Measurements from ENCODE around the gene EP300. TPM values are rescaled to one million over a fixed set of nuclear protein-coding genes. Genes with fewer than 3 reads are reported as not detected.
A peak's percentile ranks its signal among the peaks of the same experiment; 100 is the strongest.
"Not testable (repeated sequence)": the region's sequence is repeated elsewhere in the genome, so short reads cannot be mapped to it uniquely, and the experiment has no call there.

EP300 gene
- total RNA-seq, 4 donors from 2014 or later = 72.9 to 163 (median 120) TPM

DNA sequence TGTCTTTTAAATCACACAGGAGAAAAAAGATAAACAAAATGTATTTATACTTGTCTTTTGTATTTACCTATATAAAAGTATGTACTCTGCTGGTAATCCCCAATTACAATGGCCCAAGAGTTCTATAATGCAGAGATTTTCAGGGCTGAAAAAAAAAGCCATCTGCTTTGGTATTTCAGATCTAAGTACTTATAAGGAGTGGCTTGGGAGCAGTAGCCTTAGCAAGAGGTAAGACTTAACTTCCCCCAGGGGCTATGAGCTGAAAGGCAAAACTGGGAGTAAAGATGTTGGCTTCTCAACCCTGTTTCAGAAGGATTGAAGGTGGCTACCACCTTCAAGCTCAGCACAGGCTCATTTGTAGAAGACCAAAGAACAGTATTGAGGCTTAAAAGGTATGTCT is 35.3 kb upstream of the EP300 start:
- no peak overlapping the region for H3K4me3 ChIP-seq (replicated peaks in 1 of 3)
- DNase-seq = no peak
- no peak overlapping the region for H3K27ac ChIP-seq
- TF ChIP-seq POLR2A (IDR thresholded peaks at IDR 0.05) = no peak
- TF ChIP-seq, protein P1, sequence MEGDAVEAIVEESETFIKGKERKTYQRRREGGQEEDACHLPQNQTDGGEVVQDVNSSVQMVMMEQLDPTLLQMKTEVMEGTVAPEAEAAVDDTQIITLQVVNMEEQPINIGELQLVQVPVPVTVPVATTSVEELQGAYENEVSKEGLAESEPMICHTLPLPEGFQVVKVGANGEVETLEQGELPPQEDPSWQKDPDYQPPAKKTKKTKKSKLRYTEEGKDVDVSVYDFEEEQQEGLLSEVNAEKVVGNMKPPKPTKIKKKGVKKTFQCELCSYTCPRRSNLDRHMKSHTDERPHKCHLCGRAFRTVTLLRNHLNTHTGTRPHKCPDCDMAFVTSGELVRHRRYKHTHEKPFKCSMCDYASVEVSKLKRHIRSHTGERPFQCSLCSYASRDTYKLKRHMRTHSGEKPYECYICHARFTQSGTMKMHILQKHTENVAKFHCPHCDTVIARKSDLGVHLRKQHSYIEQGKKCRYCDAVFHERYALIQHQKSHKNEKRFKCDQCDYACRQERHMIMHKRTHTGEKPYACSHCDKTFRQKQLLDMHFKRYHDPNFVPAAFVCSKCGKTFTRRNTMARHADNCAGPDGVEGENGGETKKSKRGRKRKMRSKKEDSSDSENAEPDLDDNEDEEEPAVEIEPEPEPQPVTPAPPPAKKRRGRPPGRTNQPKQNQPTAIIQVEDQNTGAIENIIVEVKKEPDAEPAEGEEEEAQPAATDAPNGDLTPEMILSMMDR (IDR thresholded peaks at IDR 0.05) = no peak
- H3K36me3 ChIP-seq = no peaks in the 10 kb centered on the region
- H3K9me3 ChIP-seq = no peaks in the 10 kb centered on the region
- no peaks in the 10 kb centered on the region for H3K27me3 ChIP-seq
- intact Hi-C loops (cut with DNase I) = no loop called here
- H3K4me1 ChIP-seq = peaks cover 14 to 22% of the 10 kb centered on the region in 2 donors

GRCh38 chr22:41062146-41062545 is 30.2 kb upstream of the EP300 start:
- intact Hi-C loops (cut with DNase I) = no loop called here
- Histone ChIP-seq H3K27ac (no peak overlapping the region), H3K9me3 (no peaks in the 10 kb centered on the region), H3K4me3 (replicated peaks in 1 of 3) (no peak overlapping the region), H3K4me1 (no peaks in the 10 kb centered on the region), H3K27me3 (no peaks in the 10 kb centered on the region), H3K36me3 (no peaks in the 10 kb centered on the region)
- no peak for TF ChIP-seq POLR2A (IDR thresholded peaks at IDR 0.05)
- TF ChIP-seq, protein P1 (IDR thresholded peaks at IDR 0.05) = no peak
- DNase-seq = no peak
- WGBS, 2 donors = 74 to 76% methylated on average over 6 of the region's 6 CpGs

GRCh38 chr22:41064326-41064725 is 28.1 kb upstream of the EP300 start:
- H3K36me3 ChIP-seq; intact Hi-C loops (cut with DNase I); DNase-seq; H3K9me3 ChIP-seq; H3K27me3 ChIP-seq; H3K4me3 ChIP-seq (replicated peaks in 1 of 3); H3K4me1 ChIP-seq; H3K27ac ChIP-seq: not testable (repeated sequence)
- 92 to 95% methylated on average over 14 to 15 of the region's 15 CpGs for WGBS, 2 donors

DNA sequence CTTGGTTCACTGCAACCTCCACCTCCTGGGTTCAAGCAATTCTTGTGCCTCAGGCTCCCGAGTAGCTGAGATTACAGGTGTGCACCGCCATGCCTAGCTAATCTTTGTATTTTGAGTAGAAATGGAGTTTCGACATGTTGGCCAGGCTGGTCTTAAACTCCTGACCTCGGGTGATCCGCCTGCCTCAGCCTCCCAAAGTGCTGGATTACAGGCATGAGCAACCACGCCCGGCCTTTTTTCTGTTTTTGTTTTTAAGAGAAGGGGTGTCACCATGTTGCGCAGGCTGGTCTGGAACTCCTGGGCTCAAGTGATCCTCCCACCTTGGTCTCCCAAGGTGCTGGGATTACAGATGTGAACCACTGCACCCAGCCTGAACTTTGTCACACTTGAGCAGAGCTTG is 26.1 kb upstream of the EP300 start:
- H3K9me3 ChIP-seq; H3K4me1 ChIP-seq; H3K27ac ChIP-seq; intact Hi-C loops (cut with DNase I); H3K36me3 ChIP-seq; H3K27me3 ChIP-seq; DNase-seq; H3K4me3 ChIP-seq (replicated peaks in 1 of 3): not testable (repeated sequence)
- 87 to 90% methylated on average over 8 of the region's 8 CpGs for WGBS, 2 donors

GRCh38 chr22:41067968-41068367 is 24.4 kb upstream of the EP300 start:
- H3K27ac ChIP-seq; intact Hi-C loops (cut with DNase I); DNase-seq; H3K36me3 ChIP-seq; H3K9me3 ChIP-seq; H3K4me3 ChIP-seq (replicated peaks in 1 of 3); H3K27me3 ChIP-seq: not testable (repeated sequence)
- peaks cover 9 to 14% of the 10 kb centered on the region in 2 donors for H3K4me1 ChIP-seq
- WGBS, 2 donors = 93 to 96% methylated on average over 10 of the region's 10 CpGs

GRCh38 chr22:41070665-41071331 is 21.6 kb upstream of the EP300 start:
- WGBS, 2 donors = 39 to 43% methylated on average over 14 of the region's 14 CpGs
- intact Hi-C loops (cut with DNase I) = no loop called here
- peak overlapping the region; percentile 78 to 83 (median 80) for H3K27ac ChIP-seq
- TF ChIP-seq POLR2A (IDR thresholded peaks at IDR 0.05) = no peak
- TF ChIP-seq, protein P1 (IDR thresholded peaks at IDR 0.05) = no peak
- no peaks in the 10 kb centered on the region for H3K36me3 ChIP-seq
- H3K27me3 ChIP-seq = no peaks in the 10 kb centered on the region
- H3K4me3 ChIP-seq (replicated peaks in 1 of 3) = no peak overlapping the region
- no peaks in the 10 kb centered on the region for H3K9me3 ChIP-seq
- peak; percentile 84 to 88 for DNase-seq
- H3K4me1 ChIP-seq = peaks cover 12 to 18% of the 10 kb centered on the region in 2 donors
